SK-N-SH (cell line): ENCODE data around the gene UBTF. TPM values are rescaled to one million over a fixed set of nuclear protein-coding genes. Genes with fewer than 3 reads are reported as not detected.

Experiments
- CTCF ChIA-PET: fragments of 300-600, 350-600 bp; formaldehyde crosslinking; extraction: SDS; loops from one replicate; lab custom pipeline; 2021; lab: Yijun Ruan, JAX
- POLR2A ChIA-PET: fragments of 350-600 bp; sonication (Branson Sonifier 250); formaldehyde crosslinking; extraction: SDS; loops from one replicate; lab custom pipeline; 2020; ENCODE audit warnings: antibody characterized with exemption, inconsistent platforms; lab: Yijun Ruan, JAX
- DNase-seq: peaks from one replicate; pipeline ENCODE4 v3.0.0; 2012
- H2AFZ ChIP-seq: fragments of 200-600 bp; sonication (generic); 2 replicates; pipeline ENCODE4 v1.8.1; 2016; ENCODE audit warnings: antibody characterized with exemption, mild to moderate bottlenecking, low read depth
- H3F3A ChIP-seq: fragments of 200-600 bp; sonication (generic); replicated peaks from 2 replicates; pipeline ENCODE3; 2016; ENCODE audit warnings: antibody characterized with exemption, mild to moderate bottlenecking; ENCODE audit not compliant: insufficient read depth
- H3K27ac ChIP-seq, 2 experiments: fragments of 200-500 bp in 1 of 2; fragments of 200-600 bp in 1 of 2; sonication (Bioruptor generic) in 1 of 2; sonication (generic), shearing (Covaris generic) in 1 of 2; 2 replicates each; pipeline versions ENCODE4 v1.5.1 to v1.6.1; 2014 to 2016; ENCODE audit warnings: low read depth in 2 of 2, inconsistent platforms in 1 of 2, low read length in 1 of 2, mild to moderate bottlenecking in 1 of 2, mixed read lengths in 1 of 2
- H3K27me3 ChIP-seq: fragments of 200-600 bp; sonication (generic), shearing (Covaris generic); 2 replicates; pipeline ENCODE4 v1.6.1; 2016; ENCODE audit warnings: mixed run types; ENCODE audit not compliant: insufficient read depth
- H3K36me3 ChIP-seq, 2 experiments: fragments of 200-500 bp in 1 of 2; fragments of 200-600 bp in 1 of 2; sonication (Bioruptor generic) in 1 of 2; sonication (generic) in 1 of 2; replicated peaks in 1 of 2; 2 replicates each; pipeline versions ENCODE3 to v1.5.1; 2014 to 2016; ENCODE audit warnings: low read length in 1 of 2, mild to moderate bottlenecking in 1 of 2; ENCODE audit not compliant: insufficient read depth in 2 of 2, control insufficient read depth in 1 of 2
- H3K4me1 ChIP-seq, 2 experiments: fragments of 200-500 bp in 1 of 2; fragments of 200-600 bp in 1 of 2; sonication (Bioruptor generic) in 1 of 2; sonication (generic), shearing (Covaris generic) in 1 of 2; 2 replicates each; pipeline versions ENCODE4 v1.5.1 to v1.6.1; 2014 to 2016; ENCODE audit warnings: low read depth in 1 of 2, low read length in 1 of 2, mixed run types in 1 of 2; ENCODE audit not compliant: insufficient read depth in 2 of 2, control insufficient read depth in 1 of 2
- H3K4me2 ChIP-seq: fragments of 200-600 bp; sonication (generic), shearing (Covaris generic); 2 replicates; pipeline ENCODE4 v1.6.1; 2017; ENCODE audit warnings: mixed run types
- H3K4me3 ChIP-seq, 2 experiments: fragments of 200-500 bp in 1 of 2; fragments of 200-600 bp in 1 of 2; sonication (Bioruptor generic) in 1 of 2; sonication (generic), shearing (Covaris generic) in 1 of 2; 2 replicates each; pipeline versions ENCODE4 v1.5.1 to v1.8.1; 2014 to 2016; ENCODE audit warnings: low read depth in 2 of 2, inconsistent platforms in 1 of 2, low read length in 1 of 2, mild to moderate bottlenecking in 1 of 2, mixed read lengths in 1 of 2, moderate library complexity in 1 of 2
- H3K79me2 ChIP-seq: fragments of 200-600 bp; sonication (generic); 2 replicates; pipeline ENCODE4 v1.8.1; 2017; ENCODE audit warnings: mild to moderate bottlenecking; ENCODE audit not compliant: insufficient read depth
- H3K9ac ChIP-seq: fragments of 200-600 bp; sonication (generic); 2 replicates; pipeline ENCODE4 v1.6.1; 2017; ENCODE audit warnings: mixed run types
- H3K9me2 ChIP-seq: fragments of 200-600 bp; sonication (generic); 2 replicates; pipeline ENCODE4 v1.6.1; 2017; ENCODE audit warnings: mixed run types
- H3K9me3 ChIP-seq: fragments of 200-600 bp; sonication (generic); 2 replicates; pipeline ENCODE4 v1.6.1; 2017; ENCODE audit warnings: mixed run types, mild to moderate bottlenecking, moderate library complexity
- H4K20me1 ChIP-seq: fragments of 200-600 bp; sonication (generic); 2 replicates; pipeline ENCODE4 v1.6.1; 2017; ENCODE audit warnings: mild to moderate bottlenecking, mixed run types; ENCODE audit not compliant: insufficient read depth
- CTCF ChIP-seq: fragments of 200-600 bp; sonication (generic); IDR thresholded peaks from 2 replicates; pipeline ENCODE4 v1.6.1; 2017; ENCODE audit warnings: antibody characterized with exemption, mild to moderate bottlenecking, moderate library complexity
- GABPA ChIP-seq: IDR thresholded peaks from 2 replicates; pipeline ENCODE4 v1.4.0; 2012; ENCODE audit warnings: low read depth, mild to moderate bottlenecking
- IRF3 ChIP-seq: fragments of 150-350 bp; IDR thresholded peaks from 2 replicates; pipeline ENCODE4 v1.6.1; 2016; ENCODE audit warnings: mild to moderate bottlenecking, low read depth, low read length
- JUND ChIP-seq: IDR thresholded peaks from 2 replicates; pipeline ENCODE4 v1.4.0; 2012
- MEF2A ChIP-seq: IDR thresholded peaks from 2 replicates; pipeline ENCODE4 v1.4.0; 2012; ENCODE audit warnings: low read depth, borderline replicate concordance
- PBX3 ChIP-seq: IDR thresholded peaks from 2 replicates; pipeline ENCODE4; 2012
- POLR2AphosphoS5 ChIP-seq: IDR thresholded peaks from 2 replicates; pipeline ENCODE4 v1.6.1; 2012; ENCODE audit warnings: low read depth, low read length
- WGBS: methylation state at CpG from one replicate; pipeline ENCODE4 v1.1.6; 2017; ENCODE audit warnings: low lambda C conversion rate; 5-methylcytosine and 5-hydroxymethylcytosine counted together
- polyA plus RNA-seq, 3 experiments: library from polyadenylated mRNA; depleted of rRNA; stranded (reverse); fragments of >200 nt; gene quantifications; 2 replicates each; pipeline ENCODE4 v1.2.3, GENCODE V29; 2012

The UBTF gene
- polyA plus RNA-seq, 1 of the 3 experiments (the other 2 are of a cell fraction) = 37.2 TPM

- TF ChIP-seq CTCF (peak; percentile 39), IRF3 (no peak), MEF2A (peak; percentile 10; the same call in 1 of the 2 replicates), GABPA (no peak)
Measured at GRCh38 chr17:44222112-44222869, 2.8 kb upstream of the UBTF start (continued).

GRCh38 chr17:44221862-44222111 is 2.3 kb upstream of the UBTF start:
- peaks cover 37% of the 10 kb centered on the region for H3F3A ChIP-seq

More at GRCh38 chr17:44221862-44222111, 2.3 kb upstream of the UBTF start:
- Histone ChIP-seq H3K9me2 (no peaks in the 10 kb centered on the region), H3K9me3 (no peaks in the 10 kb centered on the region), H3K9ac (peak overlapping the region; percentile 97; the same call in 1 of the 2 replicates), H3K27me3 (no peaks in the 10 kb centered on the region), H3K4me1 (peaks cover 23 to 30% of the 10 kb centered on the region in 2 experiments), H3K27ac (peak overlapping the region; percentile 87 to 97), H2AFZ (peak overlapping the region; percentile 73; the same call in 1 of the 2 replicates), H3K79me2 (peaks cover 34% of the 10 kb centered on the region), H3K36me3 (peaks cover 5% of the 10 kb centered on the region in 2 experiments), H3K4me2 (peak overlapping the region; percentile 85), H3K4me3 (peak overlapping the region; percentile 76 to 91), H4K20me1 (peaks cover 14% of the 10 kb centered on the region)
- 0 out of 2 replicates have a peak, but pooled peaks have one; percentile 5 for TF ChIP-seq PBX3
- no peak for TF ChIP-seq JUND
- TF ChIP-seq POLR2AphosphoS5 = peak; percentile 74; the same call in 1 of the 2 replicates
- POLR2A ChIA-PET = interaction anchor here (0.8 to 3.5 kb wide), 5 partner anchors 18 to 105 kb away, joined by 3 to 34 read pairs (median 5); partner anchors contain the start of genes RUNDC3A and SLC25A39
- CTCF ChIA-PET = interaction anchor here (0.7 to 5.5 kb wide), 13 partner anchors 12 to 129 kb away, joined by 3 to 37 read pairs (median 6); partner anchors contain the start of genes RUNDC3A, SLC25A39 and TMUB2
- WGBS = 2% methylated on average over 17 of the region's 17 CpGs
- DNase-seq = no peak
